Mucosa of descending colon (tissue), 3 donors: ENCODE measurements around the gene SERPINB13. TPM values are rescaled to one million over a fixed set of nuclear protein-coding genes. Genes with fewer than 3 reads are reported as not detected.

Experiments
- ATAC-seq: fragments of 200-7000 bp; cut with Tn5 transposase; one replicate; pipeline ENCODE4 v1.9.1; 2020; ENCODE audit warnings: mild to moderate bottlenecking, moderate library complexity
- DNase-seq, 3 donors: peaks; one replicate each; pipeline ENCODE4 v3.0.0-alpha.2; 2020
- H3K36me3 ChIP-seq: fragments of 200-600 bp; one replicate; pipeline ENCODE4 v1.8.0; 2021; ENCODE audit warnings: low read depth, mild to moderate bottlenecking
- H3K4me1 ChIP-seq: fragments of 200-600 bp; one replicate; pipeline ENCODE4 v1.8.0; 2021; ENCODE audit warnings: low read depth, mild to moderate bottlenecking
- H3K4me3 ChIP-seq: fragments of 200-600 bp; one replicate; pipeline ENCODE4 v1.8.0; 2021; ENCODE audit warnings: mild to moderate bottlenecking
- H3K9me3 ChIP-seq: fragments of 200-600 bp; one replicate; pipeline ENCODE4 v1.8.0; 2021; ENCODE audit warnings: mild to moderate bottlenecking
- CTCF ChIP-seq: fragments of 200-600 bp; IDR thresholded peaks from one replicate; pipeline ENCODE4 v1.8.0; 2022; ENCODE audit warnings: antibody characterized with exemption, mild to moderate bottlenecking
- intact Hi-C, 2 donors: fragments of 100-400 bp; cut with DNase I in 1 of 2; cut with micrococcal nuclease in 1 of 2; formaldehyde crosslinking; loops; one replicate each; pipeline versions ENCODE4 v1.11.0 to v1.11.1; 2022; cut with DNase I, micrococcal nuclease
- total RNA-seq, 3 donors: library from RNA; stranded (reverse); fragmentation: NEBNext Ultra II Directional in 2 of 3; extraction: Animal tissue kit (Norgen Biotek cat#: 25700) in 2 of 3; gene quantifications; one replicate each; pipeline versions ENCODE4 v1.2.1 to v1.2.4, GENCODE V29; 2021 to 2023
- donor health status: DM: no; HTN: no; CAD: no; lungs with moderate emphysema.
- donor health status: DM: no; HTN: no; CAD: no.
- donor health status: DM: no; HTN: yes; CAD: no.

SERPINB13 gene
- total RNA-seq, 3 donors from 2014 or later: not detected

- no peaks in the 10 kb centered on the region for H3K9me3 ChIP-seq
- ATAC-seq: no peak
- no peaks in the 10 kb centered on the region for H3K36me3 ChIP-seq
- no peak overlapping the region for H3K4me3 ChIP-seq
- no peaks in the 10 kb centered on the region for H3K4me1 ChIP-seq
- DNase-seq: no peak
- no peak for TF ChIP-seq CTCF
- intact Hi-C loops: no loop called here
Measured at GRCh38 chr18:63617049-63617914, 30.1 kb downstream of the SERPINB13 start.

- no peaks in the 10 kb centered on the region for H3K36me3 ChIP-seq
- ATAC-seq (no peak), DNase-seq (no peak)
- H3K4me3 ChIP-seq: no peak overlapping the region
- no peaks in the 10 kb centered on the region for H3K9me3 ChIP-seq
- intact Hi-C loops: no loop called here
- no peak for TF ChIP-seq CTCF
- H3K4me1 ChIP-seq: no peaks in the 10 kb centered on the region
Measured at GRCh38 chr18:63617915-63618234, 30.7 kb downstream of the SERPINB13 start.

GRCh38 chr18:63619661-63620060 lies 32.5 kb downstream of the SERPINB13 start:
- ATAC-seq (no peak), DNase-seq (no peak)
- Histone ChIP-seq H3K9me3 (peaks cover 6% of the 10 kb centered on the region), H3K4me3 (no peak overlapping the region), H3K36me3 (no peaks in the 10 kb centered on the region), H3K4me1 (no peaks in the 10 kb centered on the region)
- TF ChIP-seq CTCF: no peak
- intact Hi-C loops: no loop called here

GRCh38 chr18:63624863-63625262 lies 37.7 kb downstream of the SERPINB13 start:
- Histone ChIP-seq H3K36me3 (no peaks in the 10 kb centered on the region), H3K4me3 (no peak overlapping the region), H3K4me1 (no peaks in the 10 kb centered on the region), H3K9me3 (peaks cover 19% of the 10 kb centered on the region)
- intact Hi-C loops: no loop called here
- ATAC-seq: no peak
- TF ChIP-seq CTCF: no peak
- DNase-seq: no peak

GRCh38 chr18:63626431-63626830 lies 39.3 kb downstream of the SERPINB13 start:
- H3K9me3 ChIP-seq: peaks cover 19% of the 10 kb centered on the region
- no peak for ATAC-seq
- DNase-seq: no peak
- intact Hi-C loops: no loop called here
- no peak for TF ChIP-seq CTCF
- H3K4me3 ChIP-seq: no peak overlapping the region
- H3K4me1 ChIP-seq: no peaks in the 10 kb centered on the region
- H3K36me3 ChIP-seq: no peaks in the 10 kb centered on the region
